HG03378 (cell line): Measurements from ENCODE around the gene EXD2.

Source experiments
- ATAC-seq: cut with Tn5 transposase; IDR thresholded peaks from one replicate; pipeline ENCODE4 v1.9.1; 2021; ENCODE audit warnings: mild to moderate bottlenecking, moderate library complexity; ENCODE audit not compliant: unreplicated experiment

Gene EXD2

DNA sequence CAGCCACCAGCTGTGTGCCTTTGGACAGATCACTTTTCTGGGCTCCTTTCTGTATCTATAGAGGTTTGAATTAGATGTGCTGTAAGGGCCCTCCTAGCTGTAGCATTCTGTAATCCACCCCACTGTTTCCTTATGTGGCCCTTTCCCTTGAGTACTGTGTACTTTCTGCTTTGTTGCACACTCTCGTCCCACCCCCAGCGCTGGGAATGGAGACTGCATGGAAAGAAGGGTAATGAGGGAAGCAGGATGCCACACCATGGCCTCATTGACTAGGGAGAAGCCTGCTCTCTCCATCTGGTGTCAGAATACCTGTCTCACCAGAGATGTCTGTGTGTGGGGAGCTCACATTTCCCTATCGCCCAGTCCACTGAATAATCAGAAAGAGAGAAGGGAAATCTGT is 55.0 kb downstream of the EXD2 start:
- ATAC-seq = no peak

GRCh38 chr14:69247676-69248440 is 56.6 kb downstream of the EXD2 start:
- no peak for ATAC-seq

DNA sequence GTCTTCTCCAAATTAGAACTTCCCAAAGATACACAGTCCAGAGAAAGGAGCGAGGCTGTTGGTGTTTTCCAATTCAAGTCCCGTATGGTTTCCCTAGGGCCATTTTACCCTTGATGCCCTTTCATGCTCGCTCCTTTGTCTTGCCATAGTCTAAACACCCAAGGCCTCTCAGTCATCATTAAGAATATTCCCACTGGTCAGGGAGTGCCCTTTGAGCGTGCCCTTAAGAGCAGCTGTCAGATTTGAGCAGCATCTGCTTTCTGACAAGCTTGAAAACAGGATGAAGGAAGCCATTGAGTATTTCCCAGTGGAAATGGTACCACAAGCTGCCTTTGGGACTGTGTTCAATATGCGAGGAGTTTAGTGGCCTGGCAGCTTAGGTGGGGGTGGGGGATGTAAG is 58.3 kb downstream of the EXD2 start:
- ATAC-seq = no peak

DNA sequence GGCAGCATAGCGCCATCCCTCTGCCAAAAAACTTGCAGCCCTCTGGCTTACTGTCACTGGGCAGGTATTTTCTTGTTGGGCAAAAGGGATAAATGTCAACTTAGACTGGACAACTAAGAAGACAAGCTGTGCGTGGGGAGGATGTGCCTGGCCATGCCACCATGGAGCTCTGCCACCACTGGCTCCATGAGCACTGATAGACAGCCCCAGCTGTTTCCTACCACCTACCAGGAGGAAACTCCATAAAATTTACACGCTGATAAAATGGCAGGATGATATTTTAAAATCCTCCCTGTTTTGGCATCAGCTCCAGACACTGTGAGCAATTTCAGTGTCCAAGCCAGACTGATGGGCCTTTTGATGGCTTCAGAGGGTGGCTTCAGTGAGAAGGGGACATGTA is 61.6 kb downstream of the EXD2 start:
- no peak for ATAC-seq

GRCh38 chr14:69259168-69259526 is 67.8 kb downstream of the EXD2 start:
- no peak for ATAC-seq

DNA sequence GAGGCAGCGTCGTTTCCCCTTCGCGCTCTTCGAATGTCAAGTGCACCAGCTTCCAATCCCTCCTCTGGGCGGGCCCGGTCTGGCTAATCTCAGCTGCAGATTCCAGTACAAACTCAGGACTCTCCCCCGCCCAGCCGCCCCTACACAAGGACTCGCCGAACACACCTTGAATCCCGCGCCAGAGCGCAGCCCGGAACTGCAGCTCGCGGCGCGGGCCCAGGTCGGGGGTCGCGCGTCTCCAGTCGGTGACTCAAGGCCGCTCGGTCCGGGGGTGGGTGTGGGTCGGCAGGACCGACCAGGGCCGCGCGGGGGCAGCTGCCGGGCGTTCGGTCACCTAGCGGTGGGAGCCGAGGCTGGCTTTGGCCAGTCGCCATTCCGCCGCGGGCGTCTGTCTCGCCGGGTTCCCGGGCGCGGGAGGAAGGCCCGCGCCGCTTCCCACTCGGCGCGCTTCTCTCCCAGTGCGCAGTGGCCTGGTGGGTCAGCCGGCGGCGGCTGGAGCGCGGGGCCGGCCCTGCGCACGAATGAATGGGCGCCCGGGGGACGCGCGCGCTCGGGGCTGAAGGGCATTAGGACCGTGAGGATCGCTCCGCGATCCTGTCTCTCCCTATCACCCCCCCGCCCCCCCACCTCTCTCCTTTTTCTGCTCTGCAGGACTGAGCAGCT is 68.4 kb downstream of the EXD2 start, which contains the start of gene GALNT16:
Gene GALNT16, plus strand, starts transcription at position 632 of the 663 bp plus-strand sequence. CDS start 133 bp downstream, outside the sequence.
- ATAC-seq = no peak

DNA sequence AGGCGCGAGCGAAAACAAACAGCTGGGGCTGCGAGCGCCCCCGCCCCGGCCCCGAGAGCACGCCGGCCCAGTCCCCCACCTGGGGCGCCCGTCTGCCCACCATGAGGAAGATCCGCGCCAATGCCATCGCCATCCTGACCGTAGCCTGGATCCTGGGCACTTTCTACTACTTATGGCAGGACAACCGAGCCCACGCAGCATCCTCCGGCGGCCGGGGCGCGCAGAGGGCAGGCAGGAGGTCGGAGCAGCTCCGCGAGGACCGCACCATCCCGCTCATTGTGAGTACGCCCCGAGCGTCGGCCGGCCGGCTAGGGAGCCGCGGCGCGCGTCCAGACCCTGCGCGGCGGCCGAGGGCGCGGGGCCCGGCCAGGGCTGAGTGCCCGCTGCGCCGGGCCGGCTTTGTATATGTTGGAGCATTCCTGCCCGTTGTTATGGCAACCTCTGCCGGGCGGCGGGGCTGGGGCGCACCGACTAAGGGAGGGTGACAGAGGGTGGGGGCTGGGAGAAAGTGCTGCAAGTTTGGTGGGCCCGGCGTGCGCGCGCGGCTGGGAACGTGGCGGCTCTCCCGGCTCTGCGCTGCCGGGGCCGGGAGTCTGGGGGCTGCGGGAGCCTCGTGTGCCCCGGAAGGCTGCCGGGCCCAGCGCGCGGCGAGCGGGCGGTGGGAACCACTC is 69.0 kb downstream of the EXD2 start:
- ATAC-seq = no peak

- no peak for ATAC-seq
Observed at GRCh38 chr14:69260861-69261564, 69.7 kb downstream of the EXD2 start.

DNA sequence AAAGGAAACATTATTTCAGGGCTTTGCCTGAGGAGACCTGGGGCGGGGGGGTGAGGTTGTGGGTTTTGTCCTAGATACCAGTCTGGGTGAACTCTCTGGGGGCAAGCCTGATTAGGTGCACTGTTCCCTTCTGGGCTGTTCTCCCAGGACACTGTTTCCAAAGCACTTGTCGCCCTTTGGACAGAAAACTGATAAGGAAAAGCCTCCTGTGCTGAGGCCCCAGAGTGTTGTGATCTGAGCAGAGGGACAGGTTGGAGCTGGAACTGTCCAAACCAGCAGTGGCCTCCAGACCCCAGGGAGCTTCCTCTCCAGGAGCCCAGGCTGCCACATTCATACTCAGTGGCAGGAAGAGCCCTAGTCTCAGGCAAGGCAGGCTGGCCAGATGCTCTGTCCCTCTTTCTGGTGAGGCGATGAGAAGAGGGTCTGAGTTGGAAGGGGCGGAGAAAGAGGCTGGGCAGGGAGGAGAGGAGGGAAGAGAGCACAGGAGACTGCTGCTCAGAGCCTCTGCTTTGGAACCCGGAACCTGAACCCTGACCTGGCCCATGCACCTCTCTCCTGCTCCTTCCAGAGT is 70.5 kb downstream of the EXD2 start:
- no peak for ATAC-seq

GRCh38 chr14:69262516-69262915 is 71.2 kb downstream of the EXD2 start:
- no peak for ATAC-seq

DNA sequence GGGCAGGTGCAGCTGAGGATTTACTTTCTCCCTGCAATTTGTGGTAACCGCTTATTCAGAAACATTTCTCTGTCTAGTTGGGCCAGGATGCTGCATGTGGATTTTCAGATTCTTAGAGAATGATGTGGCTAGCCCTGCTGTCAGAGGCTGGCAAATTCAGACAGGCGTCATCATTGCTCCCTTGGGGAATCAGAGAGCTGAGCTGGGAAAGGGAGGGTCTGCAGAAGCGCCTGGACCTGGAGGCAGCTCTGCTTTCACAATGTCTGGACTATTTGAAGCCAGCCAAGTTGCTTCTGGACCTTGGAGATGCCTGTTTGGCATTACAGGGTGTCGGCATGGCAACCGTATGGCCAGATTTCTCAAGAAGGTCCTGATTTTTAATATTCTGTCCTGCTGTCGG is 72.1 kb downstream of the EXD2 start:
- ATAC-seq = no peak

- no peak for ATAC-seq
Observed at GRCh38 chr14:69263771-69264170, 72.5 kb downstream of the EXD2 start.

DNA sequence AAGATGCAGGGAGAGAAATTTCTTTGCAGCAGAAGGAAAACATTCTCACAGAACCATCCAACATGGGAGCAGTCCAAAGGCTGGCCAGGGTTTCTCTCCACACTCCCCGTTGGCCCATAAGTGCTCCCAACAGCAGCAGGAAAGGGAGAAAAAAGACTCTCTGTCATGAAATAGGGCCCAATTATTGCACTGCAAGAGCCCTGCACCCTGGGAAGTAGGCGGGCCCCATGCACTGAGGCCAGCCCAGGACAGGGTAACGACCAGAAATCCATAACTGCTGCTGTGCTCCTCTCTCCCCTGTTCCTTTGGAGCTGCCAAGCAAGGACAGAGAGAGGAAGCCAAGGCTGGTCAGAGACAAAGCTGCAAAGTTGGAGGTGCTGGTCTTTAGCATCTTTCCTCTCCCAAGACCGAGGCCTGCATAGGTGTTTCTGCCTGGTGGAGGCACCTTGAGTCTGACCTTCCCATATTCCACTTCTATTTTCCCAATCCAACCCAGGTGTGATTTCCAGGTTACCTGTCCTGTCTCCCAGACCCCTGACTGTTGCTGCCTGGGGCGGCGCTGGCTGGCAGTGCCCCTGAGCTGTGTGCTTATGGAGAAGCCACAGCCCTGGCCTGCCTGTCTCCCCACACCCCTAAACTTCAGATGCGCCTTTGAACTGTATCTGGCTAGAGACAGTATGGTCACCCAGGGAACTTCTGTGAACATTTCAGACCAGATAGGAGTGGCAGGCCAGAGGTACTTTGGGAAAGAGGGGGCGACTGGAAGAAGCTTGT is 75.5 kb downstream of the EXD2 start:
- ATAC-seq = no peak

GRCh38 chr14:69267492-69267891 is 76.2 kb downstream of the EXD2 start:
- ATAC-seq = no peak

GRCh38 chr14:69268223-69268622 is 76.9 kb downstream of the EXD2 start:
- no peak for ATAC-seq

DNA sequence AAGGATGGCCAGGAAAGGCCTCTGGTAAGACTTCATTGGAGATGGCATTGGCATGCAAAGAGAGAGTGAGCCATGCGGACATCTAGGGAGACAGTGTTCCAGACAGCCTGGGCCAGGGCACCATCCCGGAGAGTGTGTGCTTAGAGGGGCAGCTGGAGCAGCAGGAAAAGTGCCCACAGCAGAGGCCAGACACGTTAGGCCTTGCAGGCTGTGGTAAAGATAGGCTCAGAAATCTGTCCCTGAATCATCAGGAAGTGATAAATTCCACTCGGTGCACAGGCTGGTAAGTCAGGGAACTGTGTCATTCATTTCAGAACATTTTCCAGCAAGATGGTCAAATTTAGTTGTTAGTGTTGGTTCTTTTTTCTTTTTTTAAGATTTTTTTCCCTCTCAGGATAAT is 77.5 kb downstream of the EXD2 start:
- no peak for ATAC-seq

GRCh38 chr14:69269381-69269780 is 78.1 kb downstream of the EXD2 start:
- ATAC-seq = no peak

DNA sequence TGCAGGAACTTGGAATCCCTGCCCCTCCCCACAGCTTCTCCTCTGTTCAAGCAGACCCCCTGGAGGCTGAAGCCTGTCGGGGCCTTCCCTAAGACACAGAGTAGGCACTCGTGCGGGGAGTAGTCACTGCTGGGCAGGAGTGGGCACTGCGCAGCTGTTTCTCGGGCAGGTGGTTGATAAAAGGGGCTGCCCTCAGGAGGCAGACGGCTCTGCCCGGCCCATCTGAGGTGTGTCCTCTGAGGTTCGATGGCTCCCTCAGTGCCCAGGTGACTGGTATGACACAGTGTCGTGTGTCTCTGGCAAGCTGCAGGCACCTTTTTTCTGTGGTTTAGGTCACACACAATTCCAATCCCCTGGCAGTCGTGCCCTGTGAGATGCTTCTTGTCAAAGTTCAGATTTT is 78.8 kb downstream of the EXD2 start:
- ATAC-seq = no peak

DNA sequence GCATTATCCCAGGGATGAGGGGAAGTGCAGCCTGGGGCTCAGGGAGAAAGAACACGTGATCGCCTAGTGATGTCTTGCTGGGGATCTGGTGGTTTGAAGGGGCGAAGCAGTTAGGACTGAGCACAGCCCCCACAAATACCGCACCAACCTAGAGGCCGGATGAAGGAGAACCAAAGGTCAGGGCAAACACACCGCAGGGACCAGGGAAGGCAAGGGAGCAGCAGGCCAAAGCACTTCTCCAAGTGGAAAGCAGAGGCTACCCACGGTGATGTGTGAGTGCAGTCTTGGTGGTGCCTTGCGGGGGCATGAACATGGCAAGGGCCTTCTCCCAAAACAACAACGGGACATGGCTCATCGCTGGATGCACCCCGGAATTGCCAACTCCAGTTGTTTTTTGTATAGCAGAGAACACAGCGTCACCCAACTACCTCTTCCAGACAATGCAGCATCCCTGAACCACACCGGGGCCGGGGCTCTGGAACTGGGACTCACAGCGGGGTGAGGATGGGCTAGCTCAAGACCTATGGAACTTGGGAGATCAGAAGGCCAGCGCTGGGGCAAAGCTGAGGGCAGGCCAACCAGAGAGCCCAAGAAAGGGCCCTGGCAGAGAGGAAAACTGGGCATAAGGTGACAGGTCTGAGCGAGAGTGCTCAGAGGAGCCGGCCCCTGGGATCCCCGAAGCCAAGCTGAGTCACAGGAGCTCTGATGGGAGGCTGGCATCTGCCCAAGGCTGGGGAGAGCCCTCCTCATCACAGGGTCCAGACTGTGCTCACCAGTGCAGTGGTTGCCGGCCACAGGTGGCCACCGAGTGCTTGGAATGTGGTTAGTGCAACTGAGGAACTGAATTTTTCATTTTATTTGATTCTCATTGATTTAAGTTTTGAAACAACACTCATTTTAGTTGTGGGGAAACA is 79.8 kb downstream of the EXD2 start:
- ATAC-seq = no peak
